ENCODE data around the gene PLEKHA4.

DNA sequence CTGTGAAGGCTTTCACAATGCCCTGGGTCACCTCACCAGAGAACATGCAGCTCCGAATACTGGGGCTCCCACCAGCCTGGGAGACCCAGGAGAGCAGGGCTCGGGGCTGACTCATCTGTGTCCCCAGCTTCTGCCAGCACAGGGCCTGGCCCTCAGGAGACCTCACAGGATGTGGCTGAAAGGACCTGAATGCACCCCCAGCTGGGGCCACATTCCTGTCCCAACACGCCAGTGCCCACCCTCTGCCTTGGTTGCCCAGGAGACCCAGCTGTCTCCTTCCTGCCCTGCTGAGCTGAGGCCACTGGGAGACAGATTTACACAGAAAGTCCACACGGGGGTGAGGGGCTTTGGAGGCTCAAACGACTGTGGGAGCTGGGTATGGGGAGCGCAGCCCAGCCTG is 69.5 kb downstream of the PLEKHA4 start:
- TF ChIP-seq, protein P1, sequence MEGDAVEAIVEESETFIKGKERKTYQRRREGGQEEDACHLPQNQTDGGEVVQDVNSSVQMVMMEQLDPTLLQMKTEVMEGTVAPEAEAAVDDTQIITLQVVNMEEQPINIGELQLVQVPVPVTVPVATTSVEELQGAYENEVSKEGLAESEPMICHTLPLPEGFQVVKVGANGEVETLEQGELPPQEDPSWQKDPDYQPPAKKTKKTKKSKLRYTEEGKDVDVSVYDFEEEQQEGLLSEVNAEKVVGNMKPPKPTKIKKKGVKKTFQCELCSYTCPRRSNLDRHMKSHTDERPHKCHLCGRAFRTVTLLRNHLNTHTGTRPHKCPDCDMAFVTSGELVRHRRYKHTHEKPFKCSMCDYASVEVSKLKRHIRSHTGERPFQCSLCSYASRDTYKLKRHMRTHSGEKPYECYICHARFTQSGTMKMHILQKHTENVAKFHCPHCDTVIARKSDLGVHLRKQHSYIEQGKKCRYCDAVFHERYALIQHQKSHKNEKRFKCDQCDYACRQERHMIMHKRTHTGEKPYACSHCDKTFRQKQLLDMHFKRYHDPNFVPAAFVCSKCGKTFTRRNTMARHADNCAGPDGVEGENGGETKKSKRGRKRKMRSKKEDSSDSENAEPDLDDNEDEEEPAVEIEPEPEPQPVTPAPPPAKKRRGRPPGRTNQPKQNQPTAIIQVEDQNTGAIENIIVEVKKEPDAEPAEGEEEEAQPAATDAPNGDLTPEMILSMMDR (IDR thresholded peaks at IDR 0.05) = no peak
- TF ChIP-seq EZH2 (IDR thresholded peaks at IDR 0.05; ENCODE audit: borderline replicate concordance, insufficient read depth, low read depth, low read length, poor library complexity, severe bottlenecking) = no peak
